Fibroblast of pulmonary artery (primary cell): ENCODE results near the gene FGD4.

Source experiments
- DNase-seq: peaks from one replicate; pipeline ENCODE4 v3.0.0-alpha.2; 2010; ENCODE audit warnings: low read depth
- H3K4me3 ChIP-seq: replicated peaks from 2 replicates; pipeline ENCODE4 v1.5.1; 2011; ENCODE audit warnings: low read depth, mild to moderate bottlenecking, control low read depth, low read length, moderate library complexity
- TF ChIP-seq, protein P1 (sequence below): IDR thresholded peaks from 2 replicates; pipeline ENCODE4 v1.5.1; 2011; ENCODE audit warnings: mild to moderate bottlenecking, control low read depth, low read length, inconsistent platforms; ENCODE audit errors: missing control alignments

The FGD4 gene

DNA sequence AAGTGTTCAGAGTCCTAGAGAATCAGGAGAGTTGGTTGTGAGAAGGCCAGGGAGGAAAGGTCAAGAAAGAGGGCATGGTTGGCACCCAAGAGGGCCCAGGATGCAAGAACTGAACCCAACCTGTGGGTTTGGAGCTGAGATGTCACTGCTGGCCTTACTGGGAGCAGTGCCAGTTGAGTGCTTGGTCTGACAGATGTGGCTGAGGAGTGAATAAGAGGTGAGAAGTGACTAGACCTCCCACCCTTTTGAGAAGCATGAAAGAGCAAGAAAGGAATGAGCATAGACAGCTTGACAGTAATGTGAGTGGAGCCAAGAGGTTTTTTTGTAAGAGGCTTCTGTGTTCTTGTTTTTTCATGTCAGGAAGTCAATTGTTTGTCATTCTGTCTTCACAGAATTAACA lies 95.3 kb downstream of the FGD4 start:
- no peak for DNase-seq
- no peak overlapping the region for H3K4me3 ChIP-seq
- TF ChIP-seq, protein P1, sequence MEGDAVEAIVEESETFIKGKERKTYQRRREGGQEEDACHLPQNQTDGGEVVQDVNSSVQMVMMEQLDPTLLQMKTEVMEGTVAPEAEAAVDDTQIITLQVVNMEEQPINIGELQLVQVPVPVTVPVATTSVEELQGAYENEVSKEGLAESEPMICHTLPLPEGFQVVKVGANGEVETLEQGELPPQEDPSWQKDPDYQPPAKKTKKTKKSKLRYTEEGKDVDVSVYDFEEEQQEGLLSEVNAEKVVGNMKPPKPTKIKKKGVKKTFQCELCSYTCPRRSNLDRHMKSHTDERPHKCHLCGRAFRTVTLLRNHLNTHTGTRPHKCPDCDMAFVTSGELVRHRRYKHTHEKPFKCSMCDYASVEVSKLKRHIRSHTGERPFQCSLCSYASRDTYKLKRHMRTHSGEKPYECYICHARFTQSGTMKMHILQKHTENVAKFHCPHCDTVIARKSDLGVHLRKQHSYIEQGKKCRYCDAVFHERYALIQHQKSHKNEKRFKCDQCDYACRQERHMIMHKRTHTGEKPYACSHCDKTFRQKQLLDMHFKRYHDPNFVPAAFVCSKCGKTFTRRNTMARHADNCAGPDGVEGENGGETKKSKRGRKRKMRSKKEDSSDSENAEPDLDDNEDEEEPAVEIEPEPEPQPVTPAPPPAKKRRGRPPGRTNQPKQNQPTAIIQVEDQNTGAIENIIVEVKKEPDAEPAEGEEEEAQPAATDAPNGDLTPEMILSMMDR, result no peak

DNA sequence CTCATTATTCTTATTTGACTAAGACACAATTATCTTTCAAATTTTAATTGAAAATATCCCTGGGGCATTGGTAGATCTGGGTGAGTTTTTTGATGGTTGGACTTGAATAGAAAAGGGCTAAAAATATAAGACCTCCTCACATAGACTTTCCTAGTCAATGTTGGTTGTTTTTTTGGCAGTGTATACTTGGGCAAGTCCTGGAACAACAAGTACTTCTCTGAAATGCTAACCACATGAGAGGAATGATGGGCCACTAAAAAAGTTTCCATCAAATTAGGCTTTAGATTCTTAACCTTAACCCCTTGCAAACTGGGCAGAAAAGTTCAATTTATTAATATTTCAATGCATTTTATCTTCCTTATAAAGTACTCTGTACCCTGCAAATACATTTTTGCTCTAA lies 97.6 kb downstream of the FGD4 start:
- no peak overlapping the region for H3K4me3 ChIP-seq
- DNase-seq, result no peak
- TF ChIP-seq, protein P1, result no peak

DNA sequence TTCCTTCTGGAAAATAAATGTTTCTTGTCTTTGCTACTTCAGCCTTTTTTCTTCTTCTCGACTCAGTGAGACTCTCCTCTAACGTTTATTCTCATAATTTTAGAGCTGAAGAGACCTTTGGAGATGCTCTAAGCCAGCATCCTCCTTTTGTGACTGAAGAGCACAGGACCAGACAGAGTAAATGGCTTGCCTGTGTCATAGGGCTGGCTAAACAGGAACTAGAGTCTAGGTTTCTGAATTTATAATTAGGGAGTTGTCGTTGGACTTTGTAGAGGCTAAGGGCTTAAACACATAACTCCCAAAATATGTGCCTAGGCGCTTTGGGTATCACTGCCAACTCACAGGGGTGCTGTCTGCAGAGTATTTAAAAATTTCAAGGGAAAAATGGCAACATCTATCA lies 98.5 kb downstream of the FGD4 start:
- DNase-seq, result no peak
- no peak overlapping the region for H3K4me3 ChIP-seq
- TF ChIP-seq, protein P1, result no peak

DNA sequence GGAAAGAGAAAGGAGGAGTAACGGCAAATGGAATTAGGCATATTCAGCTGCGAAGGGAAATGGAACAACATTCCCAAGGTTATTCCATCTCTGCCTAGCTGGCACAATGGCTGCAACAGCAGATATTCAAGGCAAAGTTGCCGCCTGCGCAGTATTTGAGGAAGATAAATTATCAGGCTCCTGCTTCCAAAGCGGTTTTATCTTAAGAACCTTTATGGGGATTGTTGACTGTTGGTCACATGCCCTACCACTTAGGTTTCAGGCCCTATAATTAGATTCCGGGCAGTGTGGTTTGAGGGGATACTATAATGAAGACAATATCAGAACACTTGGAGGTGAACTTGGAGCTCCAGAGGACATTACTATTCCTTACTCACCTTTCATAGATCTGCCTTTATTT lies 99.7 kb downstream of the FGD4 start:
- TF ChIP-seq, protein P1, result no peak
- H3K4me3 ChIP-seq, result no peak overlapping the region
- no peak for DNase-seq

- TF ChIP-seq, protein P1, result no peak
- DNase-seq, result peak; percentile 91
- peak overlapping the region; percentile 42 for H3K4me3 ChIP-seq
Measured at GRCh38 chr12:32501835-32502333, 102.5 kb downstream of the FGD4 start.

- H3K4me3 ChIP-seq, result peak overlapping the region; percentile 42
- DNase-seq, result peak; percentile 94
- TF ChIP-seq, protein P1, result no peak
Measured at GRCh38 chr12:32502693-32503502, 103.5 kb downstream of the FGD4 start.

GRCh38 chr12:32503730-32504129 lies 104.4 kb downstream of the FGD4 start:
- TF ChIP-seq, protein P1, result no peak
- no peak for DNase-seq
- no peak overlapping the region for H3K4me3 ChIP-seq
